Fibroblast of villous mesenchyme (primary cell): Measurements from ENCODE around the gene DFFB. TPM values are rescaled to one million over a fixed set of nuclear protein-coding genes. Genes with fewer than 3 reads are reported as not detected.

Experiments used
- DNase-seq: peaks from one replicate; pipeline ENCODE4 v3.0.0-alpha.2; 2010; ENCODE audit warnings: low read depth
- H3K4me3 ChIP-seq: 2 replicates; pipeline ENCODE4 v1.5.1; 2011; ENCODE audit warnings: low read depth, mild to moderate bottlenecking, low read length
- total RNA-seq: library from RNA; depleted of rRNA; stranded (reverse); fragments of >200 nt; gene quantifications from 2 replicates; pipeline ENCODE4 v1.2.3, GENCODE V29; 2012
- TF ChIP-seq, protein P1 (sequence below): IDR thresholded peaks from 2 replicates; pipeline ENCODE4 v1.5.1; 2012; ENCODE audit warnings: low read depth, mild to moderate bottlenecking, low read length; ENCODE audit not compliant: insufficient read depth

Gene DFFB
- total RNA-seq, 1 donor: 4.7 TPM

DNA sequence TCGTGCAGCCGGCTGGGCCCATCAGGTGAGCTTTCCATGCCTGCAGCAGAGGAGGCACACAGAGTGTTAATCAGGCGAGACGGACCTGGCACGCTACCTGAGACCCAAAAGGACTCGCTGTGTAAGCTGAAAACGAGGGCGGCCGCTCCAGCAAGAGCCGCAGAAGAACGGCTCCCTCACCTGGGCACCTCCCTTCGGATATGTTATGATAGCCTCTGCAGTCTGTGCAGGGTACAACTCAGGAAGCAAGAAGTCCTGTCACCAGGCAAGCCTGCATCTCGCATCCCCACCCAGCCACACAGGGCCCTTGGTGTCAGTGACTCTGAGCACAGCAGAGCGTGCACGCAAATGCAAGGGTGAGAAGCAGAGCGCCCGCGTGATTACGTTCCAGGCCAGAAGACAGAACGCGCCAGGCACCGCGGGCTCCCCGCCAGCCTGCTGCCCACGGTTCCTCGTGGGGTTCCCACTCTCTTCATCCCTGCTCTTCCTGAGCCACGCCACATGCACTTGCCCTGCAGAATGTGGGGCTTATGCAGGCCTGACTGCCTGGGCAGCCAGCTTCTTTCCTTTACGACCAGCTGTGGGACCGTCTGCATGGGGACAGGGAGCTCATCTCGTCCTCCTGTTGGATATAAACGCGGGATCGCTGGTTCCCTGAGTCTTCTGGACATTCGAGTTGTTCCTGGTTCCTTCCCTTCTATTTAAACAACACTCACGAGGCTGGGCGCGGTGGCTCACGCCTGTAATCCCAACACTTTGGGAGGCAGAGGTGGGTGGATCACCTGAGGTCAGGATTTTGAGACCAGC, 40.7 kb upstream of the DFFB start:
- TF ChIP-seq, protein P1, sequence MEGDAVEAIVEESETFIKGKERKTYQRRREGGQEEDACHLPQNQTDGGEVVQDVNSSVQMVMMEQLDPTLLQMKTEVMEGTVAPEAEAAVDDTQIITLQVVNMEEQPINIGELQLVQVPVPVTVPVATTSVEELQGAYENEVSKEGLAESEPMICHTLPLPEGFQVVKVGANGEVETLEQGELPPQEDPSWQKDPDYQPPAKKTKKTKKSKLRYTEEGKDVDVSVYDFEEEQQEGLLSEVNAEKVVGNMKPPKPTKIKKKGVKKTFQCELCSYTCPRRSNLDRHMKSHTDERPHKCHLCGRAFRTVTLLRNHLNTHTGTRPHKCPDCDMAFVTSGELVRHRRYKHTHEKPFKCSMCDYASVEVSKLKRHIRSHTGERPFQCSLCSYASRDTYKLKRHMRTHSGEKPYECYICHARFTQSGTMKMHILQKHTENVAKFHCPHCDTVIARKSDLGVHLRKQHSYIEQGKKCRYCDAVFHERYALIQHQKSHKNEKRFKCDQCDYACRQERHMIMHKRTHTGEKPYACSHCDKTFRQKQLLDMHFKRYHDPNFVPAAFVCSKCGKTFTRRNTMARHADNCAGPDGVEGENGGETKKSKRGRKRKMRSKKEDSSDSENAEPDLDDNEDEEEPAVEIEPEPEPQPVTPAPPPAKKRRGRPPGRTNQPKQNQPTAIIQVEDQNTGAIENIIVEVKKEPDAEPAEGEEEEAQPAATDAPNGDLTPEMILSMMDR: no peak
- DNase-seq: no peak
- no peak overlapping the region for H3K4me3 ChIP-seq

DNA sequence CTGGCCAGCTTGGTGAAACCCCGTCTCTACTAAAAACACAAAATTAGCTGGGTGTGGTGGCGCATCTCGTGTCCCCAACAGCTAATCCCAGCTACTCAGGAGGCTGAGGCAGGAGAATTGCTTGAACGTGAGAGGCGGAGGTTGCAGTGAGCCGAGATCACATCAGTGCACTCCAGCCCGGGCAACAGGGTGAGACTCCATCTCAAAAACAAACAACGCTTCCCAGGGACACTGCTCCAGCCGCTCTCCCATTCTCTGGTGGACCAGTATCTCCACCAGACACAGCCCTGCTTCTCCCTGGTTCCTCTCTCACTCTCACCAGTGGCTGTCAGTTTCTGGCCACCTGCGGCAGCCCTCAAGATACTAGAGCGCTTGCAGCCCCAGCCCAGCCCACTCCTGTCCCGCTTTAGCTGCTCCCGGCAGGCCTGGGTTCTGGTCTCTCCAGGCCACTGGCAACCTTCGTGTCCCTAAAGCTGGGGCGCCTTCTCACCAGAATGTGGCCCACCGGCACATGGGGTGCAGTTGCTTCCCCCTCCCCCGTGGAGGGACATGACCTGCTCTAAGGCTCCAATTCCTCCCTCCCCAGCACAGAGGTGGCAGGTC, 40.0 kb upstream of the DFFB start:
- H3K4me3 ChIP-seq: no peak overlapping the region
- DNase-seq: no peak
- TF ChIP-seq, protein P1: no peak

DNA sequence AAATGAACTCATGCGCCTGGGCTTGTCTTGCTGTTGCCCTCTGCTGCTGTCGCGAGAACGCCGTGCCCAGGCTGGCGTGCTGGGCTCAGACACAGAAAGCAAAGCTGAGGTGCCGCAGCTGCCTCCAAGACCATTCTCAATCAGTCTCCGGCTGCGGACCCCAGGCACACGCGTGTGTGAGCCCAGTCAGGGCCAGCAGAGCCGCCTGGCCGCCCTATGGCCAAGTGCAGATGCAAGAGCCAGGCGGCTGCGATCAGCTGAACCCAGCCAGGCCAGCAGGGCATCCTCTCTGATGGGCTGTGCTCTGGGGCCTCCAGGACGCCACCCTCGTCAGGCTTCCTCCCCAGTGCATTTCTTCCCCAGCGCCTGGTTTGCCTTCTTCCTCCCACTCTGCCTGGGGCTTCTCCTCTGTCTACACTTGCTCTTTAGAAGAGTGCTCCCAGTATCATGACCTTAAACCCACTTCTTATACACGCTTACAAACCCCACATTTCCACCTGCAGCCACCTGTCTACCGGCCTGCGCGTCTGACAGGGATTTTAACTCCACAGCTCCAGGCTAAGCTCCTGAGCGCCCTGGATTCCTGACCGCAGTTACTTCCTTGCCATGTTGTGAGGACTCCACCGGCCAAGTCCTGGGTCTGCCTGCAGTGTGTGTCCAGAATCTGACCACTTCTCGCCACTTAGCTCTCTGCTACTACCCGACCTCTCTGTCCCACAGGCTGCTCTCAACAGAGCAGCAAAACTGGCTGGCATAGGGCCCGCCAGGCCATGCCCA, 39.3 kb upstream of the DFFB start:
- DNase-seq: no peak
- H3K4me3 ChIP-seq: no peak overlapping the region
- TF ChIP-seq, protein P1: no peak

DNA sequence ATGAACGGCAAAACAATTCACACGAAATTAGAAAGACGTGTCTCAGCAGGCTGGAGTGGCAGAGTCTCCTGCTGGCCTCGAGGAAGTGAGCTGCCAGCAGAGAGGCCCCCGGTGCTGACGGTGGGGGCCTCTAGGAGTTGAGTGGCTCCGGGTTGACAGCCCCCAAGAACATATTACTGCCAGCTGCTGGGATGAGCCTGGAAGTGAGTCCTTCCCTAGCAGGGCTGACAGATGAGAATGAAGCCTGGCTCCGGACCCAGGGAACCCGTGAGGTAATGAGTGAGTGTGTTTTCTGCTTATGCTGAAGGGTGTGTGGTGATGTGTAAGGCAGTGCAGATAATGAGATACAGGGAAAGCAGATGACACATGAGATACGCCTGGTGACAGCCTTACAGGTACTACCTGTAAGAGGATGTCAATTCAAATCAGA, 37.5 kb upstream of the DFFB start:
- DNase-seq: no peak
- TF ChIP-seq, protein P1: no peak

DNA sequence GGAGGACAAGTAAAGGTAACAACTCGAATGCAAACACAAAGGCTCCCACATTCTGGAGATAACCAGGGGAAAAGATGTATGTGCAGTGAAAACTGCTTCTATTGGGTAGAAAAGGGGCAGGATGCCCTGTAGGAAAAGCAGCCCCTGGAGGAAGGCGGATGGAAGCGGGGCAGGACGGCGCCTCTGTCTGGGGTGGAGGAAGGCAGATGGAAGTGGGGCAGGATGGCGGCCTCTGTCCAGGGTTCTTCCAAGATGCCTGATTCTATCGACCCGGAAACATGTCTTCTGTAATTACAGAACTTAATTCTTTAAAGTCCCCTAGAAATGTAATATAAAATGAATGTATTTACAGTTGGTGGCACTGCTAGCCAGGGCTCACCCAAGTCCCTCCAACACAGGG, 37.0 kb upstream of the DFFB start:
- TF ChIP-seq, protein P1: no peak
- H3K4me3 ChIP-seq: no peak overlapping the region
- DNase-seq: no peak

More for the DNA sequence above, 37.5 kb upstream of the DFFB start:
- H3K4me3 ChIP-seq: no peak overlapping the region

DNA sequence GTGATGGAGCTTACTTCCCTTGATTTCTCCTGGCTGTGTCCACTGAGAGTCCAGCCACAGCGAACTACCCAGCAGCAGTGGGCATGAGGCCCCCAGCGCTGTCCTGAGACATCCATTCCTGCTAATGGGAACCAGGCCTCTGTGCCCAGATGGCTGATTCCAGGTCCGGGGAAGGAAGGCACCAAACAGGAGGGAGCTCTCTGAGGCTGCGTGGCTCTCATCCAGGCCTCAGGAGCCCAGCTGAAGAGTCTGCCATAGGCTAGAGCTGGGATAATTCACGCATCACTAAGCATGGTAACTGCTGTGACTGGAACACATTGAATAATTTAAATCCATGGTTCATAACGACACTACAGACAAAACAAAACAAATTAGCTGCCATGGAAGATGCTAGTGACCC, 36.3 kb upstream of the DFFB start:
- DNase-seq: no peak
- TF ChIP-seq, protein P1: no peak
- no peak overlapping the region for H3K4me3 ChIP-seq
